Sigmoid colon (tissue), 4 donors: ENCODE data around the gene GRB2.

ENCODE experiments used
- POLR2AphosphoS5 ChIP-seq, 4 donors: sonication (generic); formaldehyde crosslinking; IDR thresholded peaks; one replicate each; pipeline ENCODE4 v1.6.1; 2017; ENCODE audit warnings: antibody characterized with exemption in 4 of 4
- TF ChIP-seq, protein P1 (sequence below), 4 experiments: fragments of 450-650 bp in 3 of 4; fragments of 200-600 bp in 1 of 4; IDR thresholded peaks; one replicate each; pipeline ENCODE4 v1.5.1; 2016 to 2019; ENCODE audit warnings: antibody characterized with exemption in 4 of 4, mild to moderate bottlenecking in 3 of 4, moderate library complexity in 2 of 4

DNA sequence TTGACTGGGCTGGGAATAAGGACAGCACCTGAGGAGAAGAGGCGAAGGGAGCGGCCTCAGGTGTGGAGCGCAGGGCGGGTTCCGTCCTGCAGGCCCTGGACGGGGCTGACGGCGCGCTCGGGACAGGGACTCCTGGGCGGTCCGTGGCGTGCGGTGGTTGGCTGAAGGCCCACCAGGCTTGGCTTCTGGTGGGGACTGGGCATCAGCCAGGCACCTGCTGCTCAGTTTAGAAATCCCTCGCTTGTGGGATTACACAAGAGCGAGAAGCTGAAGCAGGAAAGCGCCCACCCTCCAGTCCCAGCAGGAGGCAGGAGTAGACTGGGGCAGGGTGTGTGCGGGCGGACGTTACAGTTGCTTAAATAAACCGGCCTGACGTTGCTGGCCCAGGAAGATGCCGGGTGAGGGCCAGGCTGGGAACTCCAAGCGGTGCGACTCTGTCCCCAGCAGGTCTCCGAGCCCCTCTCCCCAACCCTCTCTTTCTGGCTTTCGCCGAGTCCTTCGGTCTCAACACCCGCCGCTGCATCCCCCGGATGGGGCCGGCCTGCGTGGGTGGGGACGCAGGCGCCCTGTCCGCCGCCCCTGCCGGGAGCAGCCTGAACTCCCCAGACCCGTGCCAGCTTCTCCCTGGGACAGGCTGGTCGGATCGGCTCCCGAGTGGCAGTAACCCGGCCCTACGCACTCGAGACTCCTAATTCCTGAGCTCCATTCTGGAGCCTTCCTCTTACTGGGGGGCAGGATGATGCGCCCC is 135.1 kb downstream of the GRB2 start:
- TF ChIP-seq, protein P1, sequence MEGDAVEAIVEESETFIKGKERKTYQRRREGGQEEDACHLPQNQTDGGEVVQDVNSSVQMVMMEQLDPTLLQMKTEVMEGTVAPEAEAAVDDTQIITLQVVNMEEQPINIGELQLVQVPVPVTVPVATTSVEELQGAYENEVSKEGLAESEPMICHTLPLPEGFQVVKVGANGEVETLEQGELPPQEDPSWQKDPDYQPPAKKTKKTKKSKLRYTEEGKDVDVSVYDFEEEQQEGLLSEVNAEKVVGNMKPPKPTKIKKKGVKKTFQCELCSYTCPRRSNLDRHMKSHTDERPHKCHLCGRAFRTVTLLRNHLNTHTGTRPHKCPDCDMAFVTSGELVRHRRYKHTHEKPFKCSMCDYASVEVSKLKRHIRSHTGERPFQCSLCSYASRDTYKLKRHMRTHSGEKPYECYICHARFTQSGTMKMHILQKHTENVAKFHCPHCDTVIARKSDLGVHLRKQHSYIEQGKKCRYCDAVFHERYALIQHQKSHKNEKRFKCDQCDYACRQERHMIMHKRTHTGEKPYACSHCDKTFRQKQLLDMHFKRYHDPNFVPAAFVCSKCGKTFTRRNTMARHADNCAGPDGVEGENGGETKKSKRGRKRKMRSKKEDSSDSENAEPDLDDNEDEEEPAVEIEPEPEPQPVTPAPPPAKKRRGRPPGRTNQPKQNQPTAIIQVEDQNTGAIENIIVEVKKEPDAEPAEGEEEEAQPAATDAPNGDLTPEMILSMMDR (IDR thresholded peaks at IDR 0.05), result peak in 2 of 4 experiments; percentile 16 to 49
- TF ChIP-seq POLR2AphosphoS5 (IDR thresholded peaks at IDR 0.05), result peak; percentile 36 to 71 (median 46)
